Measurements from ENCODE around the gene GALC. TPM values are rescaled to one million over a fixed set of nuclear protein-coding genes. Genes with fewer than 3 reads are reported as not detected.
"Not testable (repeated sequence)": the region's sequence is repeated elsewhere in the genome, so short reads cannot be mapped to it uniquely, and the experiment has no call there.

GALC gene
- total RNA-seq = 9.6 and 30.1 TPM in 2 replicates

DNA sequence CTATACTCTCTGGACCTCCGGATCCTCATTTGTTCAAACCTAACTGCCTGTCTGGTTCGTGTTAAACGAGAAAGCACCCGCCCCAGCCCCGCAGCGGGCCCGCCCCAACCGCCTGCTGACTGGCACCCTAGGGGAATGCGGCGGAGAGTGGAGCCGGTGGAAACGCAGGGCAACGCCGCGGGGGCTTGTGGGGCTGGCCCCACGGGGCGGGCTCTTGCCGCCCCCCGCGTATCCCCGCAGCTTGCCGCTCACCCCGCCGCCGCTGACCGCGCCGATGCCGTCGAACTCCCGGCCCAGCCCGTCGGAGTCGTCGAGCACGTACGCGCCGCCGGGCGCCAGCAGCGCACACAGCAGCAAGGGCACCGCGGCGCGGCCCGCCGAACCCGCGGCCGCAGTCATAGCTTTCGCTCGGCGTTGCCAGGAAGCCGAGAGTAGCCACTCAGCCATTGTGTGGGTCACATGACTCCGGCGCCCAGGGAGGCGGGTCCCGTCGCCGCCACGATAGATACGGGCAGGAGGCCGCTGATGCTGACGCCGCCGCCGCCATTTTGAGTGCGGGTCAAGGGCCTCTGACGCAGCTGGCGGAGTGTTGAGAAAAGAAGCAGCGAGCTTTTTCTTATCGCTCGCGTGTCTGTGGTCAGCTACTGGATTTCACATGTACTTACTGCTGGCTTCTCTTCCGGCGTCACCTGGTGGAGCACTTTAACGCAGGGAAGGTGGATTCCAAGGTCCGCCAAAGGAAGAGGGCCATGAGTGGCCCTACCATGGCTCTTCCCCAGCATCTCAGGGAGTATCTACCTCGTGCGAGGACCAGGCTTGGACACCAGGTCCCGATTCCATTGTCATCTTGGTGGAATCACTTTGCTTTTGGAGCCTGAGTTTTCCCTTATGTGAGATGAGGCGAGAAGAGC, at the start of gene GALC:
Gene GALC, minus strand, starts transcription at position 465 of the 911 bp plus-strand sequence. Its CDS starts 18 bp downstream, at position 447.
- DNase-seq (ENCODE audit: extremely low read depth, low read depth, low spot score) = peak; percentile 36

DNA sequence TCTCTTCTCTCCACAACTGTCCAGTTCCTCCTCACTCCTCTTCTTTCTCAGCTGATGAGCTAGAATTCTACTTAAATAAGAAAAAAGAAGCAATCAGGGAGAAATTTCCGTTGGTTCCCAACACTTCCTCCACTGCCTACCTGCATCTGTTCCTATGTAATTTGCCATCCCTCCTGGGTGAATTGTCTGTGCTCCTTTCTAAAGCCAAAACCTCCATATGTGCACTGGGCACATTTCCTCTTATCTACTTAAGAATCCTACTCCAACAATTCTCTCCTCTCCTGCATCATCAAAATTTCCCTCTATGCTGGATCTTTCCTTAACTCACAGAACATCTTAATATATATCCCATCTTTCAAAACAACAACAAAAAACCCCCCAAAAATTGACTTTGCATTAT, 47.2 kb upstream of the GALC start:
- no peak for DNase-seq (ENCODE audit: extremely low read depth, low read depth, low spot score)

DNA sequence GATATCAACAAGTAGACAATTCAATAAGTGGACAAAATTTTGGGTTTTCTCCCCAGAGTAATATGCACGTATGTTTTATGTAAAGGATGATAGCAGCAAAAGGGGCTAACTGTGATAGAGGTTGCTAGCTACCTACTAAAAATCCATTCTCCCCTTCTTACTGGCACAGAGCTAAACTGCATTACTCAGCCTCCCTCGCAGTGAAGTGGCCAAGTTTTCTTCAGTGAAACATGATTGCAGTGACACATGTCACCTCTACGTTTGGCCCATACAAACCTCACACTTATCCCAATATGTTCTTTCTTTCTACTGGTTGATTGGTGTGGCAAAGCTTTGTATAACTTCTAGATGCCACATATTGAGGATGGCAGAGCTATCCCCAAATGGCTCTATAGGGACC, 46.2 kb upstream of the GALC start:
- no peak for DNase-seq (ENCODE audit: extremely low read depth, low read depth, low spot score)

GRCh38 chr14:88037325-88037724, 44.3 kb upstream of the GALC start:
- no peak for DNase-seq (ENCODE audit: extremely low read depth, low read depth, low spot score)

GRCh38 chr14:88036422-88036821, 43.4 kb upstream of the GALC start:
- DNase-seq (ENCODE audit: extremely low read depth, low read depth, low spot score) = no peak

GRCh38 chr14:88034076-88034475, 41.1 kb upstream of the GALC start:
- DNase-seq (ENCODE audit: extremely low read depth, low read depth, low spot score) = no peak

- DNase-seq (ENCODE audit: extremely low read depth, low read depth, low spot score) = no peak
These were observed 39.4 kb upstream of the GALC start for GRCh38 chr14:88032373-88032772.

- DNase-seq (ENCODE audit: extremely low read depth, low read depth, low spot score) = no peak
These were observed 37.9 kb upstream of the GALC start for GRCh38 chr14:88030892-88031291.

GRCh38 chr14:88030079-88030478, 37.1 kb upstream of the GALC start:
- DNase-seq (ENCODE audit: extremely low read depth, low read depth, low spot score) = no peak

DNA sequence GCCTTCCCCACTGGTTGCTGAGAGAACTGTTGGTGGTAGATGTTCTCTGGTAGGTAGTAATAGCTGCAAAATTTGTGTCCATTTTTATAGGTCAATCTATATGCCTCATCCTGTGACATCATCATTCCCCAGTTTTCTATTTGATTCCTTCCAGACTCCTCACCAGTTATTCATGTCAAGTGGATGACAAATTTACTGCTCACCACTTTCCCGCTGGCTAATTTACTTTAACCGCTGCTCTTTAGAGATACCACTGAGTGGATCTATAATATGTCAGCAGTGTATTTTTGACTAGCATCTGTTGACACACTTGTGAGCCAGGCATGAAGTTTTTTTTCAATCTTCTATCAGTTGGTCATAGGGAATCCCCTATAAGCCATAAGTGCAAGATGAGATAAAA, 36.5 kb upstream of the GALC start:
- no peak for DNase-seq (ENCODE audit: extremely low read depth, low read depth, low spot score)

- no peak for DNase-seq (ENCODE audit: extremely low read depth, low read depth, low spot score)
These were observed 33.9 kb upstream of the GALC start for GRCh38 chr14:88026890-88027289.

- DNase-seq (ENCODE audit: extremely low read depth, low read depth, low spot score) = no peak
These were observed 32.3 kb upstream of the GALC start for GRCh38 chr14:88025313-88025712.

- not testable (repeated sequence) for DNase-seq (ENCODE audit: extremely low read depth, low read depth, low spot score)
These were observed 31.5 kb upstream of the GALC start for GRCh38 chr14:88024252-88025086.

DNA sequence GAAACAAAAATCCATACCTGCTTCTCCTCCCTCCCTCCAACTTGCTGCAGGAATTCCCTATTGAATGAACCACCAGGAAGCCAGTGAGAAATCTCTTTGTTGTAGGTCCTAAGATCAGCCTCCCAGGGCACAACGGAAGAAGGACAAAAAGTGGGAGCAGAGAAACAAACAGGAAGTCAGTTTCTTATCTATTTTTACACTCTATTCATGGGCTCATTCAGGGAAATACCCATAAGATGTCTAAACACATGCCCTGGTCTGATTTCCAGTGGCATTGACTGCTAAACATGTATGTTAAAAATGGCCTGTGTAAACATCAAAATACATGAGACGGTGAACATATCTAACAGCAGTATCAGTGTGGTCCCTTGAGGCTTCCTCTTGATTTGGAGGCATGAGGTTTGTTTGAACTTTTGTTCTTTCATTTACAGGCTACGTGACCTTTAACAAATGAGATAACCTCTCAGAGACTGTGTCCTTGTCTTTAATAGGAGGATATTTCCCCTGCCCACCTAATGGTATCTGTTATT, 30.7 kb upstream of the GALC start:
- DNase-seq (ENCODE audit: extremely low read depth, low read depth, low spot score) = no peak

- DNase-seq (ENCODE audit: extremely low read depth, low read depth, low spot score) = no peak
These were observed 24.6 kb upstream of the GALC start for GRCh38 chr14:88017535-88017934.

DNA sequence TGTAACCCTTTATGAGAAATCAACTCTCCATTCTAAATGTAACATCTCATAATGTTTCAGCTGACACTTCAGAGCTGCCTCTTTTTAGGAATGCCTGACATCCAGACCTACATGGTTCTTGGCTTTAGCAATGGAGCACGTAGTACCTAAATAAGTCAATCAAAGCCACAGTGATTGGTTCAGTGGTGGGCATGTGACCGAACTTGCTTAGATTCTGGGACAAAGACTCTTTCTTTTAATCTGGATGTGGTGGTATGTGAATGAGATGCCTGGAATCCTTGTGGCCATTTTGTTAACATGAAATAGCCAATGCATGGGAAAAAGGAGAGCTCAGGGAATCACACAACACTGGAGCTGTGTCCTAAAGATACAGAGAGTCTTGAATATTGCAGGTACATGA, 23.8 kb upstream of the GALC start:
- no peak for DNase-seq (ENCODE audit: extremely low read depth, low read depth, low spot score)

- no peak for DNase-seq (ENCODE audit: extremely low read depth, low read depth, low spot score)
These were observed 20.9 kb upstream of the GALC start for GRCh38 chr14:88013750-88014349.

DNA sequence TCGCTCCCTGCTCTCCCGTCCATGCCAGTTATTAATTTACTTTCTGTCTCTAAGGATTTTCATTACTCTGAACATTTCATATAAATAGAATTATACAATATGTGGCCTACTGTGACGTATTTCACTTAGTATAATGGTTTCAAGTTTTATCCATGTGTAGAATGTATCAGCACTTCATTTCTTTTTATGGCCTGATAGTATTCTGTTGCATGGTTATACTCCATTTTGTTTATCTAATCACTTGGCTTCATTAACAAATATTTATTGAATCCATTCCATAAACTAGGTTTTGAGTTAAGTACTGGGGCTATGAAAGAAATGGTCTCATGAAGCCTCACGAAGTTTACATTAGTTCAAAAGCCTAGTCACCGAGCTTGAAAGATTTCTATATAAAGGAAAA, 19.5 kb upstream of the GALC start:
- DNase-seq (ENCODE audit: extremely low read depth, low read depth, low spot score) = no peak

- DNase-seq (ENCODE audit: extremely low read depth, low read depth, low spot score) = no peak
These were observed 17.3 kb upstream of the GALC start for GRCh38 chr14:88010331-88010730.

DNA sequence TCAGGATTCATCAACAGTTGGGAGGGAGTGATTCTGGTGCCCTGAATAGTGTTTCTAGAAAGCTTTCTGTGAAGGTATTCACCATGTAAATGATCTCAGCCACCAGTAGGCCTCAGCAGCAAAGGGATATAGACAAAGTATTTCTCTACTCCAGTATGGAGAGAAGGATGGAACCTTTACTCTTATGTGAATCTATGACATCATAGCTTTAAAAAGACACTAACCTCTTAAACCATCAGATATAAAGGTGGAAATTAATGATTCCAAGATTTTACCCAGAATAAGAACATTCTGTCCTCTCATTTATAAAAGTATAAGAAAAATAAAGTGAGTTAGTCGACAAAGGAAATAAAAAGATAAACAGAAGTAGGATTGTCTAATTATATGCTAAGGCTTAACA, 16.5 kb upstream of the GALC start:
- DNase-seq (ENCODE audit: extremely low read depth, low read depth, low spot score) = no peak
